DOHH2 (cell line): Measurements from ENCODE around the gene POPDC3.

Source experiments
- H3F3A ChIP-seq: fragments of 200-600 bp; sonication (generic), shearing (Covaris generic); 2 replicates; pipeline ENCODE4 v1.6.0; 2016; ENCODE audit warnings: antibody characterized with exemption, mild to moderate bottlenecking; ENCODE audit not compliant: control insufficient read depth, insufficient read depth
- H3K27ac ChIP-seq: fragments of 200-600 bp; sonication (generic); 2 replicates; pipeline ENCODE4 v1.5.1; 2014; ENCODE audit warnings: low read depth, mild to moderate bottlenecking, low read length, moderate library complexity
- H3K27me3 ChIP-seq: fragments of 200-600 bp; sonication (generic); 2 replicates; pipeline ENCODE4 v1.6.1; 2014; ENCODE audit warnings: mild to moderate bottlenecking, low read length, mixed read lengths; ENCODE audit not compliant: control insufficient read depth
- H3K36me3 ChIP-seq: fragments of 200-600 bp; sonication (generic); 2 replicates; pipeline ENCODE4 v1.6.1; 2014; ENCODE audit warnings: mild to moderate bottlenecking, low read length, moderate library complexity, mixed read lengths; ENCODE audit not compliant: control insufficient read depth
- H3K4me1 ChIP-seq: fragments of 200-600 bp; sonication (generic); 2 replicates; pipeline ENCODE4 v1.6.1; 2014; ENCODE audit warnings: mild to moderate bottlenecking, low read length, mixed read lengths; ENCODE audit not compliant: control insufficient read depth
- H3K4me2 ChIP-seq: fragments of 200-600 bp; sonication (generic); 2 replicates; pipeline ENCODE4 v1.6.0; 2014; ENCODE audit warnings: mild to moderate bottlenecking, low read length, moderate library complexity
- H3K4me3 ChIP-seq: fragments of 200-600 bp; sonication (generic); 2 replicates; pipeline ENCODE4 v1.5.1; 2014; ENCODE audit warnings: mild to moderate bottlenecking, low read length, mixed read lengths
- H3K79me2 ChIP-seq: fragments of 200-600 bp; sonication (generic); 2 replicates; pipeline ENCODE4 v1.6.1; 2014; ENCODE audit warnings: mild to moderate bottlenecking, low read length, mixed read lengths; ENCODE audit not compliant: control insufficient read depth
- H3K9me2 ChIP-seq: fragments of 200-600 bp; sonication (generic); replicated peaks from 2 replicates; pipeline ENCODE4 v1.6.1; 2014; ENCODE audit warnings: mild to moderate bottlenecking, low read length, mixed read lengths; ENCODE audit not compliant: control insufficient read depth
- H3K9me3 ChIP-seq: fragments of 200-600 bp; sonication (generic); 2 replicates; pipeline ENCODE4 v1.6.1; 2014; ENCODE audit warnings: antibody characterized with exemption, low read length, mixed read lengths; ENCODE audit not compliant: control insufficient read depth, insufficient read depth
- H4K20me1 ChIP-seq: fragments of 200-600 bp; sonication (generic); 2 replicates; pipeline ENCODE4 v1.6.0; 2014; ENCODE audit warnings: low read depth, mild to moderate bottlenecking, antibody characterized with exemption, low read length, moderate library complexity; ENCODE audit not compliant: control insufficient read depth, insufficient read depth
- CTCF ChIP-seq: fragments of 200-600 bp; sonication (generic); IDR thresholded peaks from one replicate; pipeline ENCODE4 v1.5.1; 2014; ENCODE audit warnings: antibody characterized with exemption, mild to moderate bottlenecking, low read depth, low read length; ENCODE audit not compliant: poor library complexity, severe bottlenecking
- EZH2phosphoT487 ChIP-seq: fragments of 200-600 bp; sonication (generic); IDR thresholded peaks from 2 replicates; pipeline ENCODE4 v1.6.1; 2017; ENCODE audit warnings: borderline replicate concordance, mild to moderate bottlenecking, antibody characterized with exemption, low read length, moderate library complexity, mixed read lengths

POPDC3 gene

DNA sequence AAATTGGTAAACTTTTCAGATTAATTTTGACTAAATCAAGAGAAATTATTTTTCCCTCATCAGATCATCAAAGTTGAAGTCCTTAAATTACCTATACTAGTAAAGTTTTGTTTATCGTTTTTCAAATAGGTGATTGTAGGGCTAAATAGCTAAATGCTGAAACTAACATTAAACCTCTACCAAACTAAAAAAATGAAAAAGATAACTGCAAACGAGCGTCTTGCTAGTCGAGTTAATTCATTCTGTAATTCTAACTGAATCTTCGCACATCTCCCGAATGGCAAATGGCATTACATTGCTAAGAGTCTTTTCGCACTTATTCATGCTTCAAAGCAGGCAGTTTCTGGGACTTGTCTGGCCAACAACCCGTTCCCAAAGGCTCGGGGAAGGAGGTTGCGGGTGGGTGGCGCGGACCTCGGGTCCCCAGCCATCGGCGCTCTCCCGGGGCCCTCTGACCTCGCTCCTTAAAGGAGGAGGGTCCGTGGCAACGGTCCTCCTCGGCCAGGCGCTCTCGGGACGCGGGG, 43.8 kb downstream of the POPDC3 start:
- no peaks in the 10 kb centered on the region for H3F3A ChIP-seq
- H3K4me2 ChIP-seq, result no peak overlapping the region
- no peak for TF ChIP-seq CTCF
- TF ChIP-seq EZH2phosphoT487, result no peak
- no peaks in the 10 kb centered on the region for H4K20me1 ChIP-seq
- no peaks in the 10 kb centered on the region for H3K9me2 ChIP-seq
- H3K4me3 ChIP-seq, result no peak overlapping the region
- H3K79me2 ChIP-seq, result no peaks in the 10 kb centered on the region
- H3K9me3 ChIP-seq, result no peaks in the 10 kb centered on the region
- no peak overlapping the region for H3K27ac ChIP-seq
- no peaks in the 10 kb centered on the region for H3K36me3 ChIP-seq
- no peaks in the 10 kb centered on the region for H3K4me1 ChIP-seq
- H3K27me3 ChIP-seq, result no peaks in the 10 kb centered on the region; the same call in 1 of the 2 replicates

DNA sequence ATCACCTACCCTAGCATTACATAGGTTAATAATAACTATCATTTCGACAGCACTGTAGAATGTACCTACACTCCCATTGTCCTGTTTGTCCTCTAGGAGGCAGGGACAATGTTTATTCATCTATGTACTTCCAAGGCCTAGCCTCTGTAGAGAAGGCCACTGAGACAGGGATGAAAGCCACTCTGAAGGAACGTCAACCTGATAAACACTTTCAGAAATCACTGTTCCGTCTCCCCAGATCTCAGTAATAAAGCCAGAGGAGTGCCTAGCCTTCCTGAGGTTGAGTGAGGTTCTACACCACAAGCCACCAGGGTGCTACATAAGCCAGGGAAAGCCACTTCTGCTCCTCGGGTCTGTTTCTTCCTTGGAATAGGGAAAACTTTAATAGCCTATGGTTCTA, 44.8 kb downstream of the POPDC3 start:
- no peak overlapping the region for H3K27ac ChIP-seq
- H3K4me1 ChIP-seq, result no peaks in the 10 kb centered on the region
- H3K4me2 ChIP-seq, result no peak overlapping the region
- H3K9me2 ChIP-seq, result no peaks in the 10 kb centered on the region
- H3K27me3 ChIP-seq, result no peaks in the 10 kb centered on the region
- no peaks in the 10 kb centered on the region for H3K79me2 ChIP-seq
- H3F3A ChIP-seq, result no peaks in the 10 kb centered on the region
- H4K20me1 ChIP-seq, result no peaks in the 10 kb centered on the region
- TF ChIP-seq EZH2phosphoT487 (no peak), CTCF (no peak)
- H3K36me3 ChIP-seq, result no peaks in the 10 kb centered on the region
- no peak overlapping the region for H3K4me3 ChIP-seq
- no peaks in the 10 kb centered on the region for H3K9me3 ChIP-seq

DNA sequence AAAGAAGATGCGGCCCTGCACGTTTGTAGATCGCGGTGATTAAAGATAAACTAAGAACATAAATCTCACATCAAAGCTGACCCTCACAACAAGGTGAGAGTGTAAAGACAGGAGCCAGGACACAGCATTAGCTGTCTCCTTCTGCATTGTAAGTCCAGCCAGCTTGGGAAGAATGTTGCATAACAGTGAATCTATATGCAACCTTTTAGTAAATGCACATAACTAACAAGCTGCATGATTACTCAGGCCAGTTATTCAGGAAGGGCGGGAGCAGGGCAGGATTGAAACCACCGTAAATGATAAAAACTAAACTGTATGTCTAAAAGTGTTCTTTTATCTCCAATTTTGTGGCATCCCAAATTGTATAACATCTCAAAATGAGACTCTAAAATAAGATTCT, 57.1 kb downstream of the POPDC3 start:
- no peak overlapping the region for H3K4me3 ChIP-seq
- H3K27ac ChIP-seq, result no peak overlapping the region
- TF ChIP-seq EZH2phosphoT487, result no peak
- TF ChIP-seq CTCF, result no peak
- no peaks in the 10 kb centered on the region for H3K4me1 ChIP-seq
- no peaks in the 10 kb centered on the region for H3F3A ChIP-seq
- no peaks in the 10 kb centered on the region for H3K36me3 ChIP-seq
- no peaks in the 10 kb centered on the region for H3K79me2 ChIP-seq
- no peaks in the 10 kb centered on the region for H3K9me3 ChIP-seq
- no peaks in the 10 kb centered on the region for H4K20me1 ChIP-seq
- no peak overlapping the region for H3K4me2 ChIP-seq
- H3K9me2 ChIP-seq, result no peaks in the 10 kb centered on the region
- H3K27me3 ChIP-seq, result no peaks in the 10 kb centered on the region; the same call in 1 of the 2 replicates

DNA sequence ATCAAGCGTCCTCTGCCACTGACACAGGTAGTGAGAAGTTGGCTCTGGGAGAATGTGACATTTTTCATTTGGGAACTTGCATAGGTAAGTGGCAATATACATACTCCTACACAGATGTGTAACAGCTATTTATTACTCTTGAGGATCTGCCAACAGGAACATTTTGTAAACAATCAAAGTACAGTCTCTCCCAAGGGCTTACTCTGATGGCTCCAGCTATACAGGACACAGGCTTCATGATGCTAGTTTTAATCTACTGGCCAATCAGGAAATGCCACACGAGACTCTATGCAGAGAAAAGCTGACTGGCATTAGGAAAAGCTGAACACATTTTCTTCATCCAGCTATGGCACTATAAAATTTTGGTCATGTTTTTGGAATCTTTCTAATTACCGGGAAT, 57.8 kb downstream of the POPDC3 start:
- H3K27me3 ChIP-seq, result no peaks in the 10 kb centered on the region; the same call in 1 of the 2 replicates
- no peaks in the 10 kb centered on the region for H3K4me1 ChIP-seq
- H3F3A ChIP-seq, result no peaks in the 10 kb centered on the region
- H3K4me3 ChIP-seq, result no peak overlapping the region
- no peaks in the 10 kb centered on the region for H4K20me1 ChIP-seq
- no peaks in the 10 kb centered on the region for H3K9me3 ChIP-seq
- H3K4me2 ChIP-seq, result no peak overlapping the region
- TF ChIP-seq EZH2phosphoT487, result no peak
- TF ChIP-seq CTCF, result no peak
- H3K27ac ChIP-seq, result no peak overlapping the region
- no peaks in the 10 kb centered on the region for H3K79me2 ChIP-seq
- H3K9me2 ChIP-seq, result no peaks in the 10 kb centered on the region
- H3K36me3 ChIP-seq, result no peaks in the 10 kb centered on the region
